Endometrial microvascular endothelial cells (primary cell): Measurements from ENCODE around the gene EIF3C. TPM values are rescaled to one million over a fixed set of nuclear protein-coding genes. Genes with fewer than 3 reads are reported as not detected.
"Not testable (repeated sequence)": the region's sequence is repeated elsewhere in the genome, so short reads cannot be mapped to it uniquely, and the experiment has no call there.

Experiments used
- in situ Hi-C: cut with HindIII; loops from 2 replicates; pipeline ENCODE4 v1.10.0; 2017; ENCODE audit warnings: low sequenced_read_pairs, low pct_unique_long_range_greater_than_20kb; ENCODE audit errors: inconsistent ontology term
- total RNA-seq: library from RNA; depleted of rRNA; stranded (reverse); fragments of >200 nt; gene quantifications from one replicate; pipeline ENCODE4 v1.2.3, GENCODE V29; 2015; ENCODE audit errors: inconsistent ontology term

Gene EIF3C
- total RNA-seq, result 191 TPM

GRCh38 chr16:28711220-28712083 lies at the start of gene EIF3C:
Gene EIF3C (plus strand): TSS chr16:28711464. CDS start chr16:28711687, 223 bp downstream.
- in situ Hi-C loops, result not testable (repeated sequence)

GRCh38 chr16:28666264-28666663 lies 45.0 kb upstream of the EIF3C start:
- in situ Hi-C loops, result not testable (repeated sequence)

- in situ Hi-C loops, result not testable (repeated sequence)
Measured at GRCh38 chr16:28667480-28667879, 43.8 kb upstream of the EIF3C start.

DNA sequence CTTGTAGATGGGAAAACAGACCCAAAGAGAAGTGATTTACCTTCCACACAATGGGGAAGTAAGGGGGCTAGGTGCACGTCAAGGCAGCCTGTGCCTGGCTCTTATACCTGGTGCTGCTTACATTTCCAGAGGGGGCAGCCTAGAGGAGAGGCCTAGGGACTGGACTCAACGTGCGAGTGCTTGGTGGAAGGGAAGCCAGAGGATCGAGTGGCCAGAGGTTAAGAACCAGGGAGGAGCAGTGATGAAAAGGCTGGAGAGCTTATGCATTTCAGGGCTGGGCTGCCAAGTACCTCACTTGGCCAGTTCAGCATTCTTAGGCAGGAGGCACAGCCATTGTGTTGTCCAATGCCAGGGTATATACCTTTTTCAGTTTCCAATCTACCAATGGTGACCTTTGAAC lies 43.1 kb upstream of the EIF3C start:
- in situ Hi-C loops, result not testable (repeated sequence)

- in situ Hi-C loops, result not testable (repeated sequence)
Measured at GRCh38 chr16:28688327-28688952, 22.8 kb upstream of the EIF3C start.

DNA sequence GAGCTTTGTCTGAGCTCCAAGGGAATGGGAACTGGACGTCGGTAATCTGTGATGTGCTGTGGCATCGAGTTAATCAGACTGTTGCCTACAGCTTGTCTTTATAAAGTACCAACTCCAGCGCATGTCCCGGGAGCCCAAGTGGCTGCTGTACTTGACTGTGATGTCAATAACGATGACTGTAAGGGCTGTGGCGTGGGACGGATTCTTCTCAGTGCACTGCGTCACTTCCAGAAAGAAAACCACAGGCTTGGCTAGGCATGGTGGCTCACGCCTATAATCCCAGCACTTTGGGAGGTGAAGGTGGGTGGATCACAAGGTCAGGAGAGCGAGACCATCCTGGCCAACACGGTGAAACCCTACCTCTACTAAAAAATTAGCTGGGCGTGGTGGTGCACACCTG lies 21.8 kb upstream of the EIF3C start:
- in situ Hi-C loops, result not testable (repeated sequence)

GRCh38 chr16:28691722-28692121 lies 19.5 kb upstream of the EIF3C start:
- in situ Hi-C loops, result not testable (repeated sequence)

DNA sequence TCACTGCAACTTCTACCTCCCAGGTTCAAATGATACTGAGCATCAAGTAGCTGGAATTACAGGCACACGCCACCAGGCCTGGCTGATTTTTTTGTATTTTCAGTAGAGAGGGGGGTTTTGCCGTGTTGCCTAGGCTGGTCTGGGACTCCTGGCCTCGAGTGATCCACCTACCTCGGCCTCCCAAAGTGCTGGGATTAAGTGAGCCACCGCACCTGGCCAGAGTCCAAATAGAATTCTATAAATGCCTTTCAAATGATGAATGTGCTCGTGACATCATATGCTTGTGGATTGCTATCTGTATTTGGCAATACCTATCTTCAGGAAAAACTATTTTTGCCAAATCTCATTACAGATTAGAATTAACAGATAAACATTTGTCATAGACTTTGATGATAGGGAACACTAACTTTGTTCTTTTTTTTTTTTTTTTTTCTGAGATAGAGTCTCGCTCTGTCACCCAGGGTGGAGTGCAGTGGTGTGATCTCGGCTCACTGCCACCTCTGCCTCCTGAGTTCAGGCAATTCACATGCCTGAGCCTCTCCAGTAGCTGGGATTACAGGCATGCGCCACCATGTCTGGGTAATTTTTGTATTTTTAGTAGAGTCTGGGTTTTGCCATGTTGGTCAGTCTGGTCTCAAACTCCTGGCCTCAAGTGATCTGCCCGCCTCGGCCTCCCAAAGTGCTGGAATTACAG lies 17.9 kb upstream of the EIF3C start:
- in situ Hi-C loops, result not testable (repeated sequence)

DNA sequence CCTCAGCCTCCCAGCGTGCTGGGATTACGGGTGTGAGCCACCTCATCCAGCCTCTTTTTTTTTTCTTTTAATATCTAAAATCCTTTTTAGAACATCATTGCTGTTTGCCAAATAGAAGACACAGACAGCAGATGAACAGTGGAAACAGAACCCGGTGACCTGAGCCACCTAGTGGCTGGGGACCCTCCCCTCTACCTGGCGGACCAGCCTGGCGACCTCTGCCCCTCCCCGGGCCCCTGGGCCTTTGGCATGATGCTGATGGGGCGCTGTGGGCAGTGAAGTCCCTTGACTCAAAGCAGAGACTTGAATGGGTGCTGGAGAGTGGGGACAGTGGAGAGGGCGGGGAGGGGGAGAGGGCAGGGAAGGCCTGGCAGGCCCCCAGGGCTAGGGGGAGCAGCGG lies 11.5 kb upstream of the EIF3C start:
- in situ Hi-C loops, result not testable (repeated sequence)

GRCh38 chr16:28700349-28700748 lies 10.9 kb upstream of the EIF3C start:
- in situ Hi-C loops, result not testable (repeated sequence)

DNA sequence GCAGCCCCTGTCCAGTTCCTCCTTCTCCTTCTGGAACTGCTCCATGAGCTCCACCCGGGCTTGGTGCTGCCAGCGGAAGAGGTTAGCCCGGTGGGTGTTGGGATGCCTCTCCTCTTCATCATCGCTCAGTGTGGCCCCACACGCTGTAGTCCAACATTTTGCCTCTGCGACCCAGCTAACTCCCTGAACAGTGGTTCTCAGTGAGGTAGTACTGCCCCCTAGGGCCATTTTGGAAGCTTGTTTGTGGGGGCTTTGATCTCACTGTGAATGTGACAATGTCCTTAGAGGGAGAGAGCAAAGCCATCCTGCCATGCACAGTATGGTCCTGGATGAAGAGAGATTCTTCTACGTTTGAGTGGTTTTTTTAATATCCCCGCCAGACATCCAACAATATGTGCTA lies 9.9 kb upstream of the EIF3C start:
- in situ Hi-C loops, result not testable (repeated sequence)

GRCh38 chr16:28704246-28704645 lies 7.0 kb upstream of the EIF3C start:
- in situ Hi-C loops, result not testable (repeated sequence)

- in situ Hi-C loops, result not testable (repeated sequence)
Measured at GRCh38 chr16:28722852-28723650, 11.8 kb downstream of the EIF3C start.

GRCh38 chr16:28731253-28731652 lies 20.0 kb downstream of the EIF3C start:
- in situ Hi-C loops, result not testable (repeated sequence)

- in situ Hi-C loops, result not testable (repeated sequence)
Measured at GRCh38 chr16:28732455-28733124, 21.3 kb downstream of the EIF3C start.

DNA sequence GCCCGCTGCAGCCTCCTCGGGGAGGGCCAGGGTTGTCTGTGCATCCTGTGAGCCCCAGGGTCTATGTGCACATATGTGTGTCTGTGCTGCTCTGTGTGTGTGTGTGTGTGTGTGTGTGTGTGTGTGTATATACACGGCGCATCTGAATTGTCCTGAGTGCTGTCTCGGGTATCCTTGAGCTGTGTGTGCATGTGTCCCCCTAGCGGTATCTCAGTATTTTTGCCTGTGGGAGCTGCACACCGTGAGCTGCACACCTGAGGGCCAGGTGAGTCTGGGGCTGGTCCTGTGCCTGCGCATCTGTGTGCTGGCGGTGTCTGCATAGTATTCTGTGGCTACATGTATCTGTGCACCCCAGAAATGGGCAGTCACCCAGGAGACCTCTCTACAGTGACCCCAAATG lies 28.5 kb downstream of the EIF3C start:
- in situ Hi-C loops, result not testable (repeated sequence)

- in situ Hi-C loops, result not testable (repeated sequence)
Measured at GRCh38 chr16:28740631-28741030, 29.4 kb downstream of the EIF3C start.

- in situ Hi-C loops, result not testable (repeated sequence)
Measured at GRCh38 chr16:28741295-28741694, 30.0 kb downstream of the EIF3C start.
